NOMO-1 (cell line): Measurements from ENCODE around the gene CEBPZOS.
"Not testable (repeated sequence)": the region's sequence is repeated elsewhere in the genome, so short reads cannot be mapped to it uniquely, and the experiment has no call there.

Experiments used
- DNase-seq, 2 experiments: peaks; one replicate each; lab custom pipeline; 2025; ENCODE audit not compliant: unreplicated experiment in 2 of 2; lab: John Stamatoyannopoulos, UW

The CEBPZOS gene

DNA sequence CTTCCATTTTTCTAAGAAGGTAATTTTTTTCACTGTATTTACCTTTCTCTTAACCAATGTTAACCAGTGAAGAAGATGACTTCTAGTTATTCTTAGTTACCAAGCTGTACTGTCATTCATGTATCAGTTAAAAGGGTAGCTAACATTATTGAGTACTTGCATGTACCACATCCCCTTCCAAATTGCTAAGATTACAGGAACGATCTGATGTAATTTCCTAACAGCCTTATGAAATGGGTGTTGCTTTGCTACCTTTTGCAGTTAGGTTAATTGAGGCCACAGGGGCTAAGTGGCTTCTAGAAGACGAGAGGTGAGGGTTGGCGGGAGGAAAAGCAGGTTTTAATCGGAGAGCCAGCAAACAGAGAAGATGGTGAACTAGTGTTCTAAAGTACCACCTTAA is 6.0 kb upstream of the CEBPZOS start:
- peak; percentile 72 to 82 for DNase-seq

- DNase-seq, result no peak
These were observed 5.0 kb upstream of the CEBPZOS start for GRCh38 chr2:37191253-37191652.

GRCh38 chr2:37191747-37192146 is 4.5 kb upstream of the CEBPZOS start:
- DNase-seq, result no peak

- DNase-seq, result no peak
These were observed 3.7 kb upstream of the CEBPZOS start for GRCh38 chr2:37192551-37192950.

- DNase-seq, result not testable (repeated sequence)
These were observed 405 bp upstream of the CEBPZOS start for GRCh38 chr2:37195862-37196319.

DNA sequence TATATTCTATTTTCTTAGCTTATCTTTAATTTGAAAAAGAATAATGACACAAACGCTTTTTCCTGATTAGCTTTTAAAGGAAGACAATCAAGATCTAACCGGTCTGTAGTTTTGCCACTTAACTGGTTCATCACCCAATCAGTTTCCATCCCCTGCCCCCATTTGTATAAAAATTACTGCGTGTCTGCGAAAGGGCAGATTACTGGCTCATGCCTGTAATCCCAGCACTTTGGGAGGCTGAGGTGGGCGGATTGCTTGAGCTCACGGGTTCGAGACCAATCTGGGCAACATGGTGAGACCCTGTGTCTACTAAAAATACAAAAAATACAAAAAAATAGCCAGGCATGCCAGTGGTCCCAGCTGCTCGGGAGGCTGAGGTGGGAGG is 2.4 kb downstream of the CEBPZOS start:
- no peak for DNase-seq

GRCh38 chr2:37201208-37201607 is 4.9 kb downstream of the CEBPZOS start:
- no peak for DNase-seq

DNA sequence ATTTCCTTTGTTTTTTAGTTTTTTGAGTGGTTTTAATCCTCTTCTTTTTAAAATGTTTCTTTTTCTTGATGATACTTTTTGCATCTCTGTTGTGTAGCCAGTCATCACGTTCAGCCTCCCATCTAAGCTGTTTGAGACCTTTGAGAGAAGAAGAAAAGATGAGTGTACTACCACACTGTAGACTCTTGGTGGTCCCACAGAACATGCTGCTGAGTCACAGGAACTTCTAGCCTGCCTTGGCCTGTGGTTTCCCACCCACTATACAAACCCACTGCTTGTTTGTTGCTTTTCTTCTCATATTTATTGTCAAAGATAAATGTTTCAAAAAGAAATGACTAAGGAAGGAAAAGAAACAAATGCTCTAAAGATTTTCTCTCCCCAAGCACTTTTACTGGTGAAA is 5.5 kb downstream of the CEBPZOS start:
- no peak for DNase-seq

GRCh38 chr2:37203708-37204107 is 7.4 kb downstream of the CEBPZOS start:
- no peak for DNase-seq

DNA sequence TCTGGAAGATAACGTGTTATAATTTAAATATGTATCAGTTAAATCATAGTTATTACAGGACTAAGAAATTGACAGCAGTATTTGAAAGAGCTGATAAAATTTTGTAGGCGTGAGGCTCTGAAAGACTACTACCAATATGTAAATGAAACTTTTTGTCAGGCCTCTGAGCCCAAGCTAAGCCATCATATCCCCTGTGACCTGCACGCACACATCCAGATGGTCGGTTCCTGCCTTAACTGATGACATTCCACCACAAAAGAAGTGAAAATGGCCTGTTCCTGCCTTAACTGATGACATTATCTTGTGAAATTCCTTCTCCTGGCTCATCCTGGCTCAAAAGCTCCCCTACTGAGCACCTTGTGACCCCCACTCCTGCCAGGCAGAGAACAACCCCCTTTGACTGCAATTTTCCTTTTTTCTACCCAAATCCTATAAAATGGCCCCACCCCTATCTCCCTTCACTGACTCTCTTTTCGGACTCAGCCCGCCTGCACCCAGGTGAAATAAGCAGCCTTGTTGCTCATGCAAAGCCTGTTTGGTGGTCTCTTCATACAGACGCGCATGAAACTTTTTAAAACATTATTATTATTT is 8.9 kb downstream of the CEBPZOS start:
- not testable (repeated sequence) for DNase-seq

DNA sequence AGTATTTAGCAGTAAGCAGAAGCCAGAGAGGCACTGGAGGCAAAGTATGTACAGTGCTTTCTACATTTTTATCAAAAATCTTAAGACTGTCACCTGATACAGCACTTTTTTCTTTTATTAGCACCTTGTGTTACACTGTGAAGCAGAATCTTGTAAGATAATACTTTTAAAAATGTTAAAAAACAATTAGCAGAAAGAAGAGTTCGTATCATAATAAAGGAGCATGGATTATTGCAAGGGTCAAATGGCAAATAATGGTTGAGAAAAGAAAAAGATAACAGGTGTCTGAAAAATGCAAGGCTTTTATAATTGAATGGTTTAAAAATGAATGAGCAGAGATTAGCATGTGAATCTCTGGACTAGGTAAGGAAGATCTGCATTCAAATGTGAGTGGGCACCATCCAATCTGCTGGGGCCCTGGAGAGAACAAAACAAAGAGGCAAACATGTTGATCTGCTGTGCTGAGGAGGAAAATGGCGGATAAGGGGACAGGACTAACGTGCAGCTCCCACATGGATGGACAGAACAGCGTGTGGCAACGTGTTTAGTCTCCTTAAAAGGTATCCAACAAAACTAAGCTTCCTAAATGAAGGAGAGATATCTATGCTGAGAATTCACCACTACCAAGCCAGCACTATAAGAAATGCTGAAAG is 9.5 kb downstream of the CEBPZOS start:
- no peak for DNase-seq

DNA sequence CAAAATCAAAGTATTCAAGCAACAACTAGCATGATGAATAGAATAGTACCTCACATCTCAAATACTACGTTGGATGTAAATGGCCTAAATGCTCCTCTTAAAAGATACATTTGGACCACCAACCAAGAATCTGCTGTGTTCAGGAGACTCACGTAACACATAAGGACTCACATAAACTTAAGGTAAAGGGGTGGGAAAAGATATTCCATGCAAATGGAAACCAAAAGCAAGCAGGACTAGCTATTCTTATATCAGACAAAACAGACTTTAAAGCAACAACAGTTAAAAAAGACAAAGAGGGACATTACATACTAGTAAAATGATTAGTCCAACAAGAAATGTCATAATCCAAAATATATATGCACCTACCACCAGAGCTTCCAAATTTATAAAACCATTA is 10.5 kb downstream of the CEBPZOS start:
- not testable (repeated sequence) for DNase-seq

- DNase-seq, result no peak
These were observed 14.9 kb downstream of the CEBPZOS start for GRCh38 chr2:37211212-37211611.

- DNase-seq, result no peak
These were observed 15.6 kb downstream of the CEBPZOS start for GRCh38 chr2:37211939-37212338.

DNA sequence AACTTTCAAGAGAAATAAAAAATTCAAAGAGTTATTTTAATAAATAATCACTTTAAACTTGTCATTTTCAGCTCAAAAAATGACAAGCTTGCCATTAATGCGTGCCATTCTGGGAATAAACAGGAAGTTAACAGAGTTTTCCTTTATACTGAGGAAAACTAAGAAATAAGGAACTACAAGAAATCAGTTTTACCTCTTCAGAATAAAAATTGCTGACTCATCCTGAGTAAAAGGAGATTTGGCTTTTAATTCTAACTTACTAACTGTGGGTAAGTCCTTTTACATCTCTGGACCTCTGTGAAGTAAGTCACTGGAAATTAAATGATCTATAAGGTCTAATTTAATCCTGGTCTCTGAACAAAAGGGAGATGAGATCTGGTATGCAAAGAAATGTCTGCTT is 19.0 kb downstream of the CEBPZOS start:
- DNase-seq, result peak in 1 of 2 experiments; percentile 14

- no peak for DNase-seq
These were observed 22.8 kb downstream of the CEBPZOS start for GRCh38 chr2:37219046-37219445.

- DNase-seq, result no peak
These were observed 26.8 kb downstream of the CEBPZOS start for GRCh38 chr2:37223131-37223530.

GRCh38 chr2:37224063-37224462 is 27.8 kb downstream of the CEBPZOS start:
- DNase-seq, result no peak

- not testable (repeated sequence) for DNase-seq
These were observed 28.8 kb downstream of the CEBPZOS start for GRCh38 chr2:37225129-37225528.

DNA sequence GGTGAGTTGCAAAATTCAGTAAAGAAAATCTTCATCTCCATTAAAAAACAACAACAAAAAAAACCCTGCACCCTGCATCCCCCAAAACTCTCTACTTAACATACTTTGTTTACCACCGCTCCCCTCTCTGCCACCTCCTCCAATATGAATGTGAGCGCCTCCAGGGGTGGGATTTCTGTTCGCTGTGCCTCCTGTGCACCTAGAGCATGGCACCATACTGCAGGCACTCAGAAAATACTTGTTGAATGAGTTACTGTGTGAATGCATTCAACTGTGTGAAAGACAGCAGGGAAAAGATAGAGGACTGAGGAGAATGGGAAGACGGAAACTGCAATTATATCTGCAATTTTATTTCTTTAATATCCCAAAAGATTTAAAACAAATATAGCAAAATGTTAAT is 30.6 kb downstream of the CEBPZOS start:
- no peak for DNase-seq

DNA sequence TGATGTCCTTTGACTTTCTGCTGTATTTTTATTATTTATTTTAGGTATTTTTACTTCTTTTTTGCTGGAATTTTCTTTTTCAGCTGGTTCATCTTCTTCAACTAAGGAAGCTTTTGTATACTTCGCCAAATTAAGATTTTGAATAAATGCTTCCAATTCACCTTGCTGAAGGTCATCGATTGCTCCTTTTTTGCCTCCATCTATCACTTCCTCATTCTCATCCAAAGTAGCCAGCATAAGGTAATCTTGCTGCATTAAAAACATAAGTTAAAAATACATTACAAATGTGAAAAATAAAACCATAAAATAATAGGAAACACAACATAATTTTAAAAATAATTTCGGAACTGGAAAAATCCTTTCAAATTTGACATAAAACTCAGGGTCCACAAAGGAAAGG is 32.5 kb downstream of the CEBPZOS start:
- no peak for DNase-seq

DNA sequence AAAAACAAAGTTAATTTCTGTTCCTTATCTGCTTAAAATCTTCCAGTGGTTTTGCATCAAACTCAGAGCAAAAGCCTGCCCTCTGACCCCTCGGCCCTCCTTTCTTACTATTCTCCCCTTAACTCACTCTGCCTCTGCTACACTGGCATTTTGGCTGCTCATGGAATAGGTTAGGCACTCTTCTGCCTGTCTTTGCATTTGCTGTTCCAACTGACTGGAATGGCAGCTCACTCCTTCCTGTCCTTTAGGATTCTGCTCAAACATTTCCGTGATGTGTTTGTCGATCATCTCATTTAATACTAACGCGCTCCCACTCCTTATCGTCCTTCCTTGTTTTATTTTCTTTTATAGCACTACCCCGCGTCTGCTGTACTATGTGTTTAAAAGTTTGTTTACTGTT is 34.3 kb downstream of the CEBPZOS start:
- no peak for DNase-seq
